GM23338 (cell line): ENCODE data around the gene DPP10. TPM values are rescaled to one million over a fixed set of nuclear protein-coding genes. Genes with fewer than 3 reads are reported as not detected.

Source experiments
- ATAC-seq: fragments of 200-7000 bp; cut with Tn5 transposase; 3 replicates; pipeline ENCODE4 v1.9.1; 2020
- DNase-seq: peaks from one replicate; pipeline ENCODE4 v3.0.0-alpha.2; 2015; ENCODE audit warnings: low spot score
- H2AFZ ChIP-seq: fragments of 200-600 bp; sonication (generic); 2 replicates; pipeline ENCODE4 v1.8.0; 2016; ENCODE audit warnings: antibody characterized with exemption, mild to moderate bottlenecking, moderate library complexity
- H3F3A ChIP-seq: fragments of 200-600 bp; sonication (generic); replicated peaks from 2 replicates; pipeline ENCODE4 v1.8.0; 2017; ENCODE audit warnings: antibody characterized with exemption, mixed run types, low read depth
- H3K27ac ChIP-seq: fragments of 200-600 bp; sonication (generic); 2 replicates; pipeline ENCODE4 v1.6.1; 2016; ENCODE audit warnings: low read depth
- H3K27me3 ChIP-seq: fragments of 200-600 bp; sonication (generic); 2 replicates; pipeline ENCODE4 v1.8.0; 2016; ENCODE audit warnings: mild to moderate bottlenecking, mixed run types, moderate library complexity; ENCODE audit not compliant: insufficient read depth
- H3K36me3 ChIP-seq: fragments of 200-600 bp; sonication (generic); 2 replicates; pipeline ENCODE4 v1.8.0; 2016; ENCODE audit warnings: mild to moderate bottlenecking; ENCODE audit not compliant: insufficient read depth
- H3K4me1 ChIP-seq: fragments of 200-600 bp; sonication (generic); 2 replicates; pipeline ENCODE4 v1.8.0; 2016; ENCODE audit warnings: mild to moderate bottlenecking, moderate library complexity; ENCODE audit not compliant: insufficient read depth
- H3K4me2 ChIP-seq: fragments of 200-600 bp; sonication (generic); 2 replicates; pipeline ENCODE4 v1.7.1; 2017; ENCODE audit warnings: mixed run types
- H3K4me3 ChIP-seq: fragments of 200-600 bp; sonication (generic); 2 replicates; pipeline ENCODE4 v1.6.1; 2016; ENCODE audit warnings: mixed run types
- H3K79me2 ChIP-seq: fragments of 200-600 bp; sonication (generic); replicated peaks from 2 replicates; pipeline ENCODE4 v1.8.0; 2017; ENCODE audit warnings: mild to moderate bottlenecking; ENCODE audit not compliant: insufficient read depth
- H3K9me2 ChIP-seq: fragments of 200-600 bp; sonication (generic); 2 replicates; pipeline ENCODE4 v1.8.0; 2017; ENCODE audit not compliant: insufficient read depth
- H4K20me1 ChIP-seq: fragments of 200-600 bp; sonication (generic); replicated peaks from 2 replicates; pipeline ENCODE4 v1.8.0; 2017; ENCODE audit warnings: mild to moderate bottlenecking; ENCODE audit not compliant: insufficient read depth
- H3K27ac Mint-ChIP-seq: 2 replicates; pipeline ENCODE4 v1.8.0; 2020; ENCODE audit warnings: inconsistent platforms, mild to moderate bottlenecking, moderate library complexity, mixed read lengths
- H3K27me3 Mint-ChIP-seq: 3 replicates; pipeline ENCODE4 v1.8.0; 2022; ENCODE audit warnings: low read depth, mild to moderate bottlenecking, moderate library complexity, mixed read lengths, inconsistent platforms; ENCODE audit not compliant: insufficient read depth, poor library complexity
- H3K36me3 Mint-ChIP-seq: 3 replicates; pipeline ENCODE4 v1.8.0; 2021; ENCODE audit warnings: low read depth, mild to moderate bottlenecking, inconsistent platforms, moderate library complexity, mixed read lengths
- H3K4me1 Mint-ChIP-seq: 3 replicates; pipeline ENCODE4 v1.8.0; 2020; ENCODE audit warnings: mild to moderate bottlenecking, inconsistent platforms, mixed read lengths
- H3K4me3 Mint-ChIP-seq: 3 replicates; pipeline ENCODE4 v1.8.0; 2021; ENCODE audit warnings: moderate library complexity, mild to moderate bottlenecking, inconsistent platforms, mixed read lengths
- H3K9me3 Mint-ChIP-seq: 3 replicates; pipeline ENCODE4 v1.8.0; 2020; ENCODE audit warnings: moderate library complexity, mild to moderate bottlenecking, inconsistent platforms, mixed read lengths
- EZH2phosphoT487 ChIP-seq: fragments of 200-600 bp; sonication (generic); IDR thresholded peaks from one replicate; pipeline ENCODE4 v1.8.1; 2018; ENCODE audit warnings: antibody characterized with exemption; ENCODE audit not compliant: unreplicated experiment
- JUNB ChIP-seq: IDR thresholded peaks from one replicate; pipeline ENCODE4 v1.6.1; 2016; ENCODE audit warnings: antibody characterized with exemption; ENCODE audit not compliant: unreplicated experiment
- NANOG ChIP-seq: IDR thresholded peaks from 2 replicates; pipeline ENCODE4 v1.6.1; 2016; ENCODE audit warnings: antibody characterized with exemption, borderline replicate concordance
- POLR2AphosphoS5 ChIP-seq: IDR thresholded peaks from 2 replicates; pipeline ENCODE4 v1.6.1; 2016; ENCODE audit warnings: antibody characterized with exemption, low read depth
- ZNF114 ChIP-seq: fragments of 250-450 bp; sonication (Bioruptor Pico); IDR thresholded peaks from 2 replicates; pipeline ENCODE4 v1.5.0; 2020; ENCODE audit warnings: mild to moderate bottlenecking, moderate library complexity
- ZNF331 ChIP-seq: fragments of 250-450 bp; sonication (Bioruptor Pico); IDR thresholded peaks from 2 replicates; pipeline ENCODE4 v1.5.0; 2020; ENCODE audit warnings: low read depth, mild to moderate bottlenecking, moderate library complexity
- polyA plus RNA-seq: library from polyadenylated mRNA; unstranded; fragments of >200 nt; fragmentation: Nextera tagmentation; extraction: Ambion mirVana; gene quantifications from 2 replicates; pipeline ENCODE4 v1.2.1, GENCODE V29; 2016
- total RNA-seq: library from RNA; depleted of rRNA; stranded (reverse); fragments of >200 nt; shearing (Covaris generic); gene quantifications from 2 replicates; pipeline ENCODE4 v1.2.3, GENCODE V29; 2014
- TF ChIP-seq, protein P1 (sequence below): IDR thresholded peaks from 2 replicates; pipeline ENCODE4 v1.6.1; 2016; ENCODE audit warnings: antibody characterized with exemption
- TF ChIP-seq, protein P2 (sequence below): fragments of 250-450 bp; sonication (Bioruptor Pico); IDR thresholded peaks from 2 replicates; pipeline ENCODE4 v1.5.0; 2020; ENCODE audit warnings: mild to moderate bottlenecking, moderate library complexity
- TF ChIP-seq, protein P3 (sequence below), 2 experiments: fragments of 200-600 bp in 1 of 2; sonication (generic) in 1 of 2; conservative IDR thresholded peaks; 2 replicates each; pipeline versions ENCODE4 v1.5.1 to v1.6.1; 2016 to 2017; ENCODE audit warnings: antibody characterized with exemption in 2 of 2, low read depth in 2 of 2, mild to moderate bottlenecking in 2 of 2, moderate library complexity in 1 of 2

DPP10 gene
- total and polyA plus RNA-seq, 2 experiments from 2014 or later: 3.6 to 14.8 TPM

DNA sequence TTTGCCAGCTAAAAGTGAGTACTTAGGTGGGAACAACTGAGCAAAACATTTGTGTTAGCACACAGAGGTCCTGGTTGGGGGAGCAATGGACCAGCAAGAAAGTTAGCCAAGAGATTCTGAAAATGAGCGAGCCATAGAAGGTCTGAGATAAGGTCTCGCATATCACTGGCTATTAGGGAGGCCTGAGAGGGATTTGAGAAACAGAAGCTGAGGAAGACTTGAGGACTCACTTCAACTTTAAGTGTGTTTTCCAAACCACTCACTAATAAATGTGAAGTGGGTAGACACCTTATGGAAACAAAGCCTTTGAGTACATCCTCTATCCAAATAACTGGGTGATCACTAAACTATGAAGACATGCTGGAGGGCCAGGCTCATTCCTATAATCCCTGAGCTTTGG, 958.5 kb downstream of the DPP10 start:
- no peak overlapping the region for H3K4me3 ChIP-seq
- peaks cover 20% of the 10 kb centered on the region; the same call in 2 of the 3 replicates for H3K4me1 Mint-ChIP-seq
- H4K20me1 ChIP-seq: no peaks in the 10 kb centered on the region
- 0 out of 2 replicates have a peak, but pooled peaks cover 6% of the 10 kb centered on the region for H3K9me2 ChIP-seq
- no peaks in the 10 kb centered on the region for H3F3A ChIP-seq
- no peak overlapping the region for H3K4me3 Mint-ChIP-seq
- no peak overlapping the region; the same call in 1 of the 2 replicates for H3K27ac Mint-ChIP-seq
- H3K27me3 ChIP-seq: no peaks in the 10 kb centered on the region
- no peaks in the 10 kb centered on the region for H3K27me3 Mint-ChIP-seq
- no peaks in the 10 kb centered on the region for H3K36me3 Mint-ChIP-seq
- H2AFZ ChIP-seq: no peak overlapping the region
- no peak overlapping the region for H3K4me2 ChIP-seq
- peaks cover 12% of the 10 kb centered on the region for H3K4me1 ChIP-seq
- H3K79me2 ChIP-seq: no peaks in the 10 kb centered on the region
- H3K36me3 ChIP-seq: no peaks in the 10 kb centered on the region
- ATAC-seq: no peak
- no peaks in the 10 kb centered on the region for H3K9me3 Mint-ChIP-seq
- TF ChIP-seq, protein P1, sequence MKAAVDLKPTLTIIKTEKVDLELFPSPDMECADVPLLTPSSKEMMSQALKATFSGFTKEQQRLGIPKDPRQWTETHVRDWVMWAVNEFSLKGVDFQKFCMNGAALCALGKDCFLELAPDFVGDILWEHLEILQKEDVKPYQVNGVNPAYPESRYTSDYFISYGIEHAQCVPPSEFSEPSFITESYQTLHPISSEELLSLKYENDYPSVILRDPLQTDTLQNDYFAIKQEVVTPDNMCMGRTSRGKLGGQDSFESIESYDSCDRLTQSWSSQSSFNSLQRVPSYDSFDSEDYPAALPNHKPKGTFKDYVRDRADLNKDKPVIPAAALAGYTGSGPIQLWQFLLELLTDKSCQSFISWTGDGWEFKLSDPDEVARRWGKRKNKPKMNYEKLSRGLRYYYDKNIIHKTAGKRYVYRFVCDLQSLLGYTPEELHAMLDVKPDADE: no peak
- TF ChIP-seq ZNF114 (CRISPR knock-in tag): no peak
- TF ChIP-seq POLR2AphosphoS5: no peak
- TF ChIP-seq NANOG: no peak
- TF ChIP-seq JUNB: no peak
- TF ChIP-seq, protein P2, sequence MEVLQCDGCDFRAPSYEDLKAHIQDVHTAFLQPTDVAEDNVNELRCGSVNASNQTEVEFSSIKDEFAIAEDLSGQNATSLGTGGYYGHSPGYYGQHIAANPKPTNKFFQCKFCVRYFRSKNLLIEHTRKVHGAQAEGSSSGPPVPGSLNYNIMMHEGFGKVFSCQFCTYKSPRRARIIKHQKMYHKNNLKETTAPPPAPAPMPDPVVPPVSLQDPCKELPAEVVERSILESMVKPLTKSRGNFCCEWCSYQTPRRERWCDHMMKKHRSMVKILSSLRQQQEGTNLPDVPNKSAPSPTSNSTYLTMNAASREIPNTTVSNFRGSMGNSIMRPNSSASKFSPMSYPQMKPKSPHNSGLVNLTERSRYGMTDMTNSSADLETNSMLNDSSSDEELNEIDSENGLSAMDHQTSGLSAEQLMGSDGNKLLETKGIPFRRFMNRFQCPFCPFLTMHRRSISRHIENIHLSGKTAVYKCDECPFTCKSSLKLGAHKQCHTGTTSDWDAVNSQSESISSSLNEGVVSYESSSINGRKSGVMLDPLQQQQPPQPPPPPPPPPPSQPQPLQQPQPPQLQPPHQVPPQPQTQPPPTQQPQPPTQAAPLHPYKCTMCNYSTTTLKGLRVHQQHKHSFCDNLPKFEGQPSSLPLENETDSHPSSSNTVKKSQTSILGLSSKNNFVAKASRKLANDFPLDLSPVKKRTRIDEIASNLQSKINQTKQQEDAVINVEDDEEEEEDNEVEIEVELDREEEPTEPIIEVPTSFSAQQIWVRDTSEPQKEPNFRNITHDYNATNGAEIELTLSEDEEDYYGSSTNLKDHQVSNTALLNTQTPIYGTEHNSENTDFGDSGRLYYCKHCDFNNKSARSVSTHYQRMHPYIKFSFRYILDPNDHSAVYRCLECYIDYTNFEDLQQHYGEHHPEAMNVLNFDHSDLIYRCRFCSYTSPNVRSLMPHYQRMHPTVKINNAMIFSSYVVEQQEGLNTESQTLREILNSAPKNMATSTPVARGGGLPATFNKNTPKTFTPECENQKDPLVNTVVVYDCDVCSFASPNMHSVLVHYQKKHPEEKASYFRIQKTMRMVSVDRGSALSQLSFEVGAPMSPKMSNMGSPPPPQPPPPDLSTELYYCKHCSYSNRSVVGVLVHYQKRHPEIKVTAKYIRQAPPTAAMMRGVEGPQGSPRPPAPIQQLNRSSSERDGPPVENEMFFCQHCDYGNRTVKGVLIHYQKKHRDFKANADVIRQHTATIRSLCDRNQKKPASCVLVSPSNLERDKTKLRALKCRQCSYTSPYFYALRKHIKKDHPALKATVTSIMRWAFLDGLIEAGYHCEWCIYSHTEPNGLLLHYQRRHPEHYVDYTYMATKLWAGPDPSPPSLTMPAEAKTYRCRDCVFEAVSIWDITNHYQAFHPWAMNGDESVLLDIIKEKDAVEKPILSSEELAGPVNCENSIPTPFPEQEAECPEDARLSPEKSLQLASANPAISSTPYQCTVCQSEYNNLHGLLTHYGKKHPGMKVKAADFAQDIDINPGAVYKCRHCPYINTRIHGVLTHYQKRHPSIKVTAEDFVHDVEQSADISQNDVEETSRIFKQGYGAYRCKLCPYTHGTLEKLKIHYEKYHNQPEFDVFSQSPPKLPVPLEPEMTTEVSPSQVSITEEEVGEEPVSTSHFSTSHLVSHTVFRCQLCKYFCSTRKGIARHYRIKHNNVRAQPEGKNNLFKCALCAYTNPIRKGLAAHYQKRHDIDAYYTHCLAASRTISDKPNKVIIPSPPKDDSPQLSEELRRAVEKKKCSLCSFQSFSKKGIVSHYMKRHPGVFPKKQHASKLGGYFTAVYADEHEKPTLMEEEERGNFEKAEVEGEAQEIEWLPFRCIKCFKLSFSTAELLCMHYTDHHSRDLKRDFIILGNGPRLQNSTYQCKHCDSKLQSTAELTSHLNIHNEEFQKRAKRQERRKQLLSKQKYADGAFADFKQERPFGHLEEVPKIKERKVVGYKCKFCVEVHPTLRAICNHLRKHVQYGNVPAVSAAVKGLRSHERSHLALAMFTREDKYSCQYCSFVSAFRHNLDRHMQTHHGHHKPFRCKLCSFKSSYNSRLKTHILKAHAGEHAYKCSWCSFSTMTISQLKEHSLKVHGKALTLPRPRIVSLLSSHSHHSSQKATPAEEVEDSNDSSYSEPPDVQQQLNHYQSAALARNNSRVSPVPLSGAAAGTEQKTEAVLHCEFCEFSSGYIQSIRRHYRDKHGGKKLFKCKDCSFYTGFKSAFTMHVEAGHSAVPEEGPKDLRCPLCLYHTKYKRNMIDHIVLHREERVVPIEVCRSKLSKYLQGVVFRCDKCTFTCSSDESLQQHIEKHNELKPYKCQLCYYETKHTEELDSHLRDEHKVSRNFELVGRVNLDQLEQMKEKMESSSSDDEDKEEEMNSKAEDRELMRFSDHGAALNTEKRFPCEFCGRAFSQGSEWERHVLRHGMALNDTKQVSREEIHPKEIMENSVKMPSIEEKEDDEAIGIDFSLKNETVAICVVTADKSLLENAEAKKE: no peak
- TF ChIP-seq, protein P3, sequence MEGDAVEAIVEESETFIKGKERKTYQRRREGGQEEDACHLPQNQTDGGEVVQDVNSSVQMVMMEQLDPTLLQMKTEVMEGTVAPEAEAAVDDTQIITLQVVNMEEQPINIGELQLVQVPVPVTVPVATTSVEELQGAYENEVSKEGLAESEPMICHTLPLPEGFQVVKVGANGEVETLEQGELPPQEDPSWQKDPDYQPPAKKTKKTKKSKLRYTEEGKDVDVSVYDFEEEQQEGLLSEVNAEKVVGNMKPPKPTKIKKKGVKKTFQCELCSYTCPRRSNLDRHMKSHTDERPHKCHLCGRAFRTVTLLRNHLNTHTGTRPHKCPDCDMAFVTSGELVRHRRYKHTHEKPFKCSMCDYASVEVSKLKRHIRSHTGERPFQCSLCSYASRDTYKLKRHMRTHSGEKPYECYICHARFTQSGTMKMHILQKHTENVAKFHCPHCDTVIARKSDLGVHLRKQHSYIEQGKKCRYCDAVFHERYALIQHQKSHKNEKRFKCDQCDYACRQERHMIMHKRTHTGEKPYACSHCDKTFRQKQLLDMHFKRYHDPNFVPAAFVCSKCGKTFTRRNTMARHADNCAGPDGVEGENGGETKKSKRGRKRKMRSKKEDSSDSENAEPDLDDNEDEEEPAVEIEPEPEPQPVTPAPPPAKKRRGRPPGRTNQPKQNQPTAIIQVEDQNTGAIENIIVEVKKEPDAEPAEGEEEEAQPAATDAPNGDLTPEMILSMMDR (conservative IDR thresholded peaks at IDR 0.05; ENCODE audit: low read depth in 2 of 2): no peak
- TF ChIP-seq EZH2phosphoT487: no peak
- no peak for TF ChIP-seq ZNF331
- no peak for DNase-seq
- H3K27ac ChIP-seq: no peak overlapping the region
